Progenitor cell of endocrine pancreas (in vitro differentiated cells): ENCODE measurements around the gene RNF39. TPM values are rescaled to one million over a fixed set of nuclear protein-coding genes. Genes with fewer than 3 reads are reported as not detected.

Source experiments
- DNase-seq: peaks from one replicate; pipeline ENCODE4 v3.0.0; 2021; ENCODE audit warnings: low spot score; ENCODE audit not compliant: unreplicated experiment
- H3K27ac Mint-ChIP-seq: 2 replicates; pipeline ENCODE4 v1.8.0; 2021; ENCODE audit warnings: mild to moderate bottlenecking, moderate library complexity, mixed read lengths
- H3K27me3 Mint-ChIP-seq: 2 replicates; pipeline ENCODE4 v1.8.0; 2021; ENCODE audit warnings: mixed read lengths
- H3K36me3 Mint-ChIP-seq: 2 replicates; pipeline ENCODE4 v1.8.0; 2022; ENCODE audit warnings: mixed read lengths; ENCODE audit not compliant: insufficient read depth
- H3K4me1 Mint-ChIP-seq: 2 replicates; pipeline ENCODE4 v1.8.0; 2021; ENCODE audit warnings: low read depth, mixed read lengths
- H3K4me3 Mint-ChIP-seq: 2 replicates; pipeline ENCODE4 v1.8.0; 2021; ENCODE audit warnings: low read depth, mild to moderate bottlenecking, moderate library complexity, mixed read lengths
- H3K9me3 Mint-ChIP-seq: 2 replicates; pipeline ENCODE4 v1.8.0; 2021; ENCODE audit warnings: low read depth, mixed read lengths
- CTCF ChIP-seq: fragments of 200-600 bp; sonication (generic); IDR thresholded peaks from one replicate; pipeline ENCODE4 v1.5.0; 2021; ENCODE audit warnings: antibody characterized with exemption, mild to moderate bottlenecking; ENCODE audit not compliant: unreplicated experiment
- total RNA-seq: library from RNA; stranded (reverse); gene quantifications from 2 replicates; pipeline ENCODE4 v1.2.1, GENCODE V29; 2021

RNF39 gene
- total RNA-seq, 1 donor from 2014 or later = not detected

DNA sequence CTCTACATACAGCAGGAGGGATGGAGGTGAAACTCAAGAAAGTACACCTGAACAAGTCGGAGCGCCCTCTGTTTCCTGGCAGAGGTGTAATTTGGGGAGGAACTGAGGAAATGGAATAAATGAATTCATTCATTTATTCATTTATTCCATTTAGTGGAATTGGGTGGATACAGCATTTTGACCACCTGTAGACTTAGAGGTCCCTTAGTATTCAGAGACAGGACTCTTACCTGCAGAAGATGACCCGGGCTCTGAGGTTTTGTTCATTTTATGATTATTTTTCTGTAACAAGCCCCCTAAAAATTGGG, 28.3 kb upstream of the RNF39 start:
- no peaks in the 10 kb centered on the region for H3K36me3 Mint-ChIP-seq
- peak overlapping the region; percentile 62 for H3K4me3 Mint-ChIP-seq
- no peak for DNase-seq
- H3K9me3 Mint-ChIP-seq = no peaks in the 10 kb centered on the region
- H3K27me3 Mint-ChIP-seq = peaks cover 79% of the 10 kb centered on the region
- peaks cover 12% of the 10 kb centered on the region for H3K4me1 Mint-ChIP-seq
- TF ChIP-seq CTCF = no peak
- H3K27ac Mint-ChIP-seq = no peak overlapping the region

DNA sequence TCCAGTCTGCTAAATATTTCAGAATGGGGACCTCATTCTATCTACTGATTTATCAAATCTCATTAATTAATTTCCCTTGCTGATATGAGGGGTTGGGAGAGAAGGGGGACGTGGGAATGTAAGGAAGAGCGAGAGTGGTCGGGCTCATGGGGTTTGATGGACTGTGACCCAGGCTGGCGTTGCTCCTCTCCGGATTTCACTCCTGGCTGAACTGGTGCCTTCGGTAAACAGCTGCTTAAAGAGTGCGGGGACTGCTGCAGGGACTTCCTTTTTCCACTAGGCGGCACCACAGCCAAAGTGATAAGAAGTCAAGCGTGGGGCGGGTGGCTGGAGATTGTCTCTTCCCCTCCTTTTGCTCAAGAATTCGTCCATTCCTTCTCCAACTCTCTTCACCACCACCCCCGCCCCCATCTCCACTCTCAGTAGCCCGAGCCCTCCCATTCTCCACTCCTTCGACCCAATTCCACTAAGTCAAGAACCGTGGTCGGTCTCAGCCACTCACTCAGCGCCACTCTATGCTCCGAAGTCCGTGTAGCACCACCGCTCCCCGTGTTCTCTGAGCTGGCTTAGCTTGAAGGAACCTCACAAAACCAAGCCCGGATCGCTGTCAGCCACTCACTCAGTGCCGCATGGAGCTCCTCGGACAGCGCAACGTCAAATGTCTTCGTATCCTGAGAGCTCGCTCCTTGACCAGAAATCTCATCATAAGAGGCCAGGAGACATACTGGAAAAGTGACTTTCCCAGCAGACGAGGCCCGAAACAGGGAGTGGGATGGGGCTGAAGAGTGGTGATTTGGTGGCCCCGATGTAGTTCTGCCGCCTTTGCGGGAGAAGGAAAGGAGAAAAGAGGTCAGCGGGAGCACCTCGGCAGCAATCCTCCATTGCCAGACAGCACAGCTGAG, 27.7 kb upstream of the RNF39 start:
- H3K36me3 Mint-ChIP-seq = no peaks in the 10 kb centered on the region
- H3K27ac Mint-ChIP-seq = peak overlapping the region; percentile 35
- peak; percentile 62 for DNase-seq
- peak overlapping the region; percentile 62 for H3K4me3 Mint-ChIP-seq
- H3K9me3 Mint-ChIP-seq = no peaks in the 10 kb centered on the region
- peaks cover 80% of the 10 kb centered on the region for H3K27me3 Mint-ChIP-seq
- TF ChIP-seq CTCF = peak; percentile 77
- peaks cover 12% of the 10 kb centered on the region for H3K4me1 Mint-ChIP-seq

DNA sequence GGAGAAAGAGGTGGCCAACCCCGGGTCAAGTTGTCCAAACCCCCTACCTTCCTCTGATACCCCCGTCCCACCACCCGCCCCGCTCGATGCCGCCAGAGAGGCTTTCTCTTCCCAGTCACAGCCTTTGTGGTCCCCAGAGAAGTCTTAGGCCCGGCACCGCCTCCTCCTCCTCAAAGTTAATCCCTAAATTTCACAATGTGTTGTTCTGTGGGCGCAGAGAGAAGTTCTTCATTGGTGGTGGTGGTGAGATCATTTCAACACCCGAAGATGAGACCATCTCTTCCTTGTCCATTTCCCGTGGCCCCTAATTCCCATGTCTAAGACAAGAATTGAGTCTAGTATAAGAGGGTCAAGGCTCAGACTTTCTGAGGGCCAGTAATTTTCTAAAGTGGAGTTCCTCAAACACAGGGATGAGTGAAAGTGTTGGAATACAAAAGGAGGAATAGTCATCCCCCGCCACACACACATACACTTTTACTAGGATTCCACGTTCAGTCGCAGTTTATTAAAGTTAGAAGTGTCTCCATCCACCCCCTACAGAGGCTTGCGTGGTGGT, 26.9 kb upstream of the RNF39 start:
- no peak for DNase-seq
- Mint-ChIP-seq H3K36me3 (no peaks in the 10 kb centered on the region), H3K27me3 (peaks cover 80% of the 10 kb centered on the region), H3K4me3 (peak overlapping the region; percentile 47), H3K4me1 (peaks cover 12% of the 10 kb centered on the region), H3K9me3 (no peaks in the 10 kb centered on the region), H3K27ac (no peak overlapping the region)
- TF ChIP-seq CTCF = no peak

DNA sequence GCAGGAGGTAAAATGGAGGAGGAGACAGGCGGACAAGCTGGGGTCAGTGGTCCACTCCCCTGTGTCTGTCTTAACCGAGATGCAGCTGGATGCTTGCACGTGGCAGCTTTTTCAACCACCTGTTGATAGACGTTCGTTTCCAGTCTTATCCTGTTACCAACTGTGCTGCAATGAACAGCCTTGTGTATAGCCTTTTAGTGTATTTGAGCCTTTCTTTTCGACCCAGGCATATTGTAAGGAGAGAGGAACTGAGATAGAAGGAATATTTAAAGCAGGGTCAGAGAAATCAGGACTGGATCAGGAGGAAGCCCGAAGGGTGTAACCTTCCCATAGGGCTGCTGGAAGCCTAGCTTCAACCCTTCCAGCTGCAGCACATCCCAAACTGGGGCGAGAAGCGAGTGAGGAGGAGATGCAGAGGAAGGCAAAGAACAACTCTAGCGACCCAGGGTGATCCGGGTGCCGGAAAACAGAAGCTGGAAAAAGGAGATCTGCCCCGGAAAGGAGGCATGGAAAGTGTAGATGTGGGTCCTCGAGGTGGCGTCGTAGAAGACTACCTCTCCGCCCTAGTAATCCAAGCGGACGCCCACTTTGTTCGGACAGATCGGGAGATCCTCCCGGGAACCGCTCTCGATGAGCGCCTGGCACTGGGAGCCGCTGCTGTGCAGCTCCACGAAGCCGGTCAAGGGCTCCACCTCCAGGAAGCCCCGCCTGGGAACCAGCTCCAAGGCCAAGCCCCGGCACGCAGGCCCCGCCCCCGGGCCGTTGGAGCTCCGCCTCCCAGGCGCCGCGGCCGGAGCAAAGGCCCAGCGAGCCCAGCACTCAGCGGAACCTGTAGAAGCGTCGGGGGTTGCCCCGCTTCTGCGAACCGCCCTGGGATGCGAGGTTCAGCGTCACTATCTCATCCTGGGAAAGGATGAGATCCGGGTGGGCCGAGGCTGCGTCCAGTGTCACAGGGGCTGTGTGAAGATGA, 26.2 kb upstream of the RNF39 start:
- peak; percentile 81 for DNase-seq
- peak; percentile 10 for TF ChIP-seq CTCF
- no peaks in the 10 kb centered on the region for H3K9me3 Mint-ChIP-seq
- no peak overlapping the region for H3K27ac Mint-ChIP-seq
- peaks cover 85% of the 10 kb centered on the region for H3K27me3 Mint-ChIP-seq
- H3K4me1 Mint-ChIP-seq = peaks cover 12% of the 10 kb centered on the region
- H3K4me3 Mint-ChIP-seq = peak overlapping the region; percentile 62
- no peaks in the 10 kb centered on the region for H3K36me3 Mint-ChIP-seq
